GM18511 (cell line): Measurements from ENCODE around the gene FERMT2.

Source experiments
- ATAC-seq: cut with Tn5 transposase; IDR thresholded peaks from one replicate; pipeline ENCODE4 v1.9.1; 2021; ENCODE audit warnings: mild to moderate bottlenecking, moderate library complexity; ENCODE audit not compliant: unreplicated experiment

The FERMT2 gene, protein sequence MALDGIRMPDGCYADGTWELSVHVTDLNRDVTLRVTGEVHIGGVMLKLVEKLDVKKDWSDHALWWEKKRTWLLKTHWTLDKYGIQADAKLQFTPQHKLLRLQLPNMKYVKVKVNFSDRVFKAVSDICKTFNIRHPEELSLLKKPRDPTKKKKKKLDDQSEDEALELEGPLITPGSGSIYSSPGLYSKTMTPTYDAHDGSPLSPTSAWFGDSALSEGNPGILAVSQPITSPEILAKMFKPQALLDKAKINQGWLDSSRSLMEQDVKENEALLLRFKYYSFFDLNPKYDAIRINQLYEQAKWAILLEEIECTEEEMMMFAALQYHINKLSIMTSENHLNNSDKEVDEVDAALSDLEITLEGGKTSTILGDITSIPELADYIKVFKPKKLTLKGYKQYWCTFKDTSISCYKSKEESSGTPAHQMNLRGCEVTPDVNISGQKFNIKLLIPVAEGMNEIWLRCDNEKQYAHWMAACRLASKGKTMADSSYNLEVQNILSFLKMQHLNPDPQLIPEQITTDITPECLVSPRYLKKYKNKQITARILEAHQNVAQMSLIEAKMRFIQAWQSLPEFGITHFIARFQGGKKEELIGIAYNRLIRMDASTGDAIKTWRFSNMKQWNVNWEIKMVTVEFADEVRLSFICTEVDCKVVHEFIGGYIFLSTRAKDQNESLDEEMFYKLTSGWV

DNA sequence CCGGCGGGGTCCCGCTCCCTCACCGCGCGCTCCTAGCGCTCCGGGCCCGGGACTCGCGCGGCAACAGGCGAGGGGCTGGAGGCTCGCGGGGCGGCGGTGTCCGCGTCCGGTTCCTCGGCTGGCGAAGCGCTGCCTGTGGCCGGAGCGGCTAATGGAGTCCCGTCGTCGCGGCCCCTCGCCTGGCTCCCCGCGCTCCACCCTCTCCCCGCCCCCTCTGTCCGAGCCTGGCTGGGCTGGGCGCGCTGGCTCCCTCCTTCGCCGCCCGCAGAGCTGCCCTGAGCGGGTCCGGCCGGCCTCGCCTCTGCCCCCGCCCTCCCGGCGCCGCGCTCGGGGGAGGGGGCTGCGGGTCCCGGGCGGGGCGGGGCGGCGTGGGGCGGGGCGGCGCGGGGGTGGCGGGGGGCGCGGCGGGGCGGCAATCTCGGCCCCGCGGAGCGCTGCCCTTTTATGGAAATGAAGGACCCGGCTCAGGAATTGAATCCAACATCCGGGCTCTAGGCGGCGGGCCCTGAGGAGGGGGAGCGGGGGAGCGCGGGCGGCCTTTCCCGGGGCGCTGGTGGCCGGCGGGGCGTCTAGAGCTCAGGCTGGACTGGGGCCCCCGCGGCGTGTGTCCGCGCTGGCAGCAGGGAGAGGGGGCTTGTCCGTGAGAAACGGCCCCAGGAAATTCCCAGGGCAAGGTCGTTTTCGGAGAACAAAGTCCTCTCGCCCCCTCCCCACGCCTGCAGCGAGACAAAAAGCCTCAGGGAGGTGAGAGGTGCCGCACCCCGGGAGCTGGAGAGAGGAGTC is at the start of gene FERMT2:
TSS of gene FERMT2 (minus strand) at position 153 of the 783 bp plus-strand sequence. CDS start 482 bp downstream, outside the sequence.
- peak; percentile 68 for ATAC-seq

DNA sequence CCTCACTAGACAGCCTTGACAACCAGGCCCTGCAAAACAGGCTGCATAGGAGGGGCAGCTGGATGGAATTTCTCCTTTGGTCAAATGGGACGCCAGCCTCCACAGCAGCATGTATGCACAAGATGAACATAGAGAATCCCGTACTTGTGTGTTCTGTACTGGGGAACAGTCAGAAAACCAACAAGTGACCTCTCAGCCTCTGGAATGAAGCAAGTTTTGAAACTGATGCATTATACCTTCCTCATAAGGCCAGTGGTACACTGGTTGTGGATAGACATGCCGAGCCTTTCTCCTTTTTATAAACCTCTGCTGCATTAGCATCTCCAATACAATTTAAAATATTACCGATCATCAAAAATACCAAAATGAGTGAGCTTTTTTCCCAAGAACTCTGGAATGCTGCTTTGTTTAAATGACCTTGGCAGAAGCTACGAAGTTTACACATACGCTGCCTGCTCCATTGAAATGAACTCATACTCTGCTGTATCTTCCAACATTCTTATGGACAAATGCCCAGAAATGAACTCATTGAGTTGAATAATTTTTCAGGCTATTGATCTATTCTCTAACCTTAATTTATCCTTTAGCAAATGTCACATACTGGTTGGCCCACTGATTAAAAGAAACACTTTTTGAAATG is 47.6 kb upstream of the FERMT2 start:
- ATAC-seq: no peak

DNA sequence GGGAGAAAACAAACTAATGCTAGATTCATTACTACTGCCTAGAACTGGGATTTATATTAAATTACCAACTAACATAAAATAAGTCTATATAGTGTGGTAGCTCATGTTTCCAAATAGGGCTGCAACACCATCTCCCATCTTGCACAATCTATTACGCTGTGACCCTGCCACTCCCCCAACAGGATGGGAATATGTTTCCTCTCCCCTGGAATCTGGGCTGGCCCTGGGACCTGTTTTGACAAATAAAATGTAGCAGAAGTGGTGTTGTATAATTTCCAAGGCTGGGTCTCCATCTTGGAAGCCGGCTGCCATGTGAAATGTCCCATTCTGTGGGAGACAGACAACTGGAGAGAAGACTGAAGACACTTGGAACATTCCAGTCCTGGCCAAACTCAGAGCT is 45.6 kb upstream of the FERMT2 start:
- ATAC-seq: no peak

DNA sequence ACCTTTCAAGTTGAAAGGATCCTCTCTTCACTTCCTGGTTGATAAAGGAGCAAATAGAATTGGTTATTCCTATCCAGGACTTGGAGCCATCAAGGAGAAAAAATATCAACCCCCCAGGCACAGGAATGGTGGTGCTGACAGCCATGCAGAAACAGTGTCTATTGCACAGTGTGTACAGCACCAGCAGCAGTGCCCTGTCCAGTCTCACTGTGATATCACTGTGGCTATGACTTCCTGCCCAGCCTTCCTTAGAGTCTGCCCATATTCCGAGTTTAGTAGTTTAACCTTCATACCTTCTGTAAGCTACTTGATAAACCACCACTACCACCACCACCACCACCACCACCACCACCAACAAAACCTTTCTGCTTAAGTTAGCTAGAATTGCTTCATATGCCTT is 45.1 kb upstream of the FERMT2 start:
- ATAC-seq: no peak

DNA sequence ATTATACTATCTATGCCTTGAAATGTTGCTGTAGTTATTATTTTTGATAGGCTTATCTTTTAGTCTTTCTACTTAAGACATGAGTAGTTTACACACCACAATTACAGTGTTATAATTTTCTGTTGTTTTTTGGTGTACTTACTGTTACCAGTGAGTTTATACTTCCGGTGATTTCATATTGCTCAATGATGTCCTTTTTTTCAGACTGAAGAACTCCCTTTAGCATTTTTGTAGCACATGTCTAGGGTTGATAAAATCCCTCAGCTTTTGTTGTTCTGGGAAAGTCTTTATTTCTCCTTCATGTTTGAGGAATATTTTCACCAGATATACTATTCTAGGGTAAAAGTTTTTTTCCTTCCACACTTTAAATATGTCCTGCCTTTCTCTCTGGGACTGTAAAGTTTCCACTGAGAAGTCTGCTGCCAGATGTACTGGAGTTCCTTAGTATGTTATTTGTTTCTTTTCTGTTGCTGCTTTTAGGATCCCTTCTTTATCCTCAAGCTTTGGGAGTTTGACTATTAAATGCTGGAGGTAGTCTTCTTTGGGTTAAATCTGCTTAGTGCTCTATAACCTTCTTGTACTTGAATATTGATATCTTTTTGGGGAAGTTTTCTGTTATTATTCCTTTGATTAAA is 41.5 kb upstream of the FERMT2 start:
- no peak for ATAC-seq

DNA sequence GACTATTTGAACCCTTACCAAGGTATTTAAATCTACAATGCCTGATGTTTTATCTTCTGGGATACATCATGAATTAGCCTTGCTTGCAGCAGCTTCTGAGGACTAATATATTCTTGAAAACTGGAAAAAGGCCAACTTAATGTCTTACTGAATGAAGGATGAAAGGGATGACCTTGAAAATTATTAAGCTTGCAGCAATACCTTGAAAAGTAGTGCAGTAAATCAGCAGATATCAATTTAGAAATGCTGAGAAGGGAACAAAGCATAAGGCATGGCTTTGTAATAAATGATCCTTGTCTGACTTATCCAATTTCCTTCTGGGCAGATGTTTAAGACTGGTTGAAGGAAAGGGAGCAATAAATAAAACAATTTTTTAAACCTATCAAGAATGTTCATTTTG is 37.3 kb upstream of the FERMT2 start:
- no peak for ATAC-seq

DNA sequence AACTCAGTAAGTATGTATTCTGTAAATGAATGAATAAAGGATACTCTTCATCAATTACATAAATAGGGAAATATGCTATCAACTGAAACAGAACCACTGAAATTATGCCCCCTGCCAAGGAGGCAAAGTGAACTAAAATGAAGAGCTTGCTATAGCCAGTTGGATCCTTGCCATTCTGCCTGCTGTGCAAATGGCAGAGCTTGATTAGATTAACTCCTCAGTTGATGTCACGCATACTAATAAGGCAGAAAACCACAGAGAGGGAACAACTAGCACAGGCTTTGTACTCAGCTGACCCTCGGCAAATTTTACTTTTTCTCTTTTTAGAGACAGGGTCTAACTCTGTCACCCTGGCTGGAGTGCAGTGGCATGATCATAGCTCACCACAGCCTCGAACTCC is 36.7 kb upstream of the FERMT2 start:
- ATAC-seq: no peak

DNA sequence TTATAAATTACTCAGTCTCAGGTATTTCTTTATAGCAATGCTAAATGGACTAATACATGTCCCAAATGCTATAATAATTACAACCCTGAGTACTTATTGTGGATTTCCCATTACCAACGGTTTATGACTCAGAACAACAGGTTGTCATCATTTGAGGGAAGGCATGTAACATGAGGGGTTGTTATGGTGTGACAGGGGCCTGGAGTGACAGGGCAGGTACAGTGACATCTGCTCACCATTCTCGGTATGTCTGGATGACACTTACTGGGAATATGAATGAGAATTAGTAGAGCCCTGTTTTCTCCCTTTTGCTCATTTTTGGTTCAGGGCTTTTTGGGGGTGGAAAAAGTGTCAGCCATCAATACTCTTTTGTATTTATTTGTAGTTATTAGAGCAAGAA is 36.2 kb upstream of the FERMT2 start:
- ATAC-seq: no peak

DNA sequence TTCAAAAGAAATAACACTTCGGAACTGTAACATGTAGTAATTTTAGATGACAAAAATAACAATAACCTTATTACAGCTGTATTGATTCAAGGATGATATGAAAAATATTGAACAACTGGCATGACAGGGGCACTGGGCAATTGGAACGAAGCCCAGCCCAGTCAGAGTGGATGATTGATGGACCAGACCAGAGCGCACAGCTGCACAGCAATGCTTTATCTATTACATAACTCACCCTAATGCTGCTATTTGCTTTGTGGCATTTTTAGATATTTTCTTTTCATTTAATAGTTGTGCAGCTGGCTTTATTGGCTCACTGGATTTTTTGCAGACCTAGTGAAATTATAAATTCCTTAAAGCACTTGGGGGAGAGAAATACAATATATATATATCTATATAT is 26.9 kb upstream of the FERMT2 start:
- no peak for ATAC-seq

DNA sequence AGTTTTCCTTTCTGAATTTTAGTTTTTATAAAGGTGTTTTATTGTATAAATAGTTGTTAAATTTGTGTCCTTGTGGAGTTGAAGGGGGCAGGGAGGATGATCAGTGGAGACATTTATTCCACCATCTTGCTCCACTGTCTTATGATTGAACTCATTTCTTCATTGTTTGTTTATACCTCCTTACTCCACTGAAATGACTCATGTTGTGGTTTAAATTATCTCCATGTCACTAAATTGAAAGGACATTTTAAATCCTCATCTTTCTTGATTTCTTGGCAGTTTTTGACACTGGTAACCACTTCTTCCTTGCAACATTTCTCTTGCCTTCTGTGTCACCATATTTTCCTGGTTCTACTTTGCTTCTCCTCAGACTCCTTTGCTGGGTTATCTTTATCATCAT is 23.6 kb upstream of the FERMT2 start:
- no peak for ATAC-seq

DNA sequence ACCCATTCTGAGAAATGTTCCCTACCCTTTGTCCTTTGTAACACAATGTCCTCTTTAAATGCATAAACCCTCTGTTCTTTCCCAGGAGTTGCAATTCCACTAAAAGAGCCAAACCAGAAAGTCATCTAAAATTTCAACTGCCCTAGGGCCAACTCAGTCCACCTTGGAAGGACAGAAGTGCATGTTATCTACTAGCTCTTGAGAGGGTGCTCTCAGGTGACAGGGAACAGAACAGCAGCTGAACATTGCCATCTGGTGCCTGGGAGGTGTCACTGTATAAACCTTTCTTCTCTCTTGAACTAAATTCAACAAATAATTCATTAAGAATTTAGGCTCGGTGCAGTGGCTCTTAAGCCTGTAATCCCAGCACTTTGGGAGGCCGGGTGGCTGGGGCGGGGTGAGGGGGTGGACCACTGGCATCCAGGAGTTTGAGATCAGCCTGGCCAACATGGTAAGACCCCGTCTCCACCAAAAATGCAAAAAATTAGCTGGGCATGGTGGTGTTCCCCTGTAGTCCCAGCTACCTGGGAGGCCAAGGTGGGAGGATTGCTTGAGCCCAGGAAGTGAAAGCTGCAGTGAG is 10.3 kb upstream of the FERMT2 start:
- peak; percentile 56 for ATAC-seq

DNA sequence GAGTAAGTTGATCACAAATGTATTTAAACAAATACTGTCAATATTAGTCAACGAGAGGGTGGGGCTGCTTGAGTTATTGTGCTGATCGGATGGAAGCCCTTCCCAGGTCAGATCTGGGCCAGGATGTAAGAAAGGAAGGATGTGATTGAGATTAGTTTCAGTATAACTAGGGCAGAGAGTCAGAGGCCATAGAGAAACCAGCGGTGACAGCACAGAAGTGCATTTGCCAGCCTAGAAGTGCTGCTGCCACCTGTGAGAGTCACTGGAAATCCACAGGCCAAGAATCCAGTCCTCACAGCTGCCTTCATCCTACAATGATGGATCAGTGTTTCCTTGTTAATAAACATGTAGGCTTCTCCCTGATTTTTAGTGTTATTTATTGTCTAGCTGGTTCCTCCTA is 9.8 kb upstream of the FERMT2 start:
- ATAC-seq: no peak

DNA sequence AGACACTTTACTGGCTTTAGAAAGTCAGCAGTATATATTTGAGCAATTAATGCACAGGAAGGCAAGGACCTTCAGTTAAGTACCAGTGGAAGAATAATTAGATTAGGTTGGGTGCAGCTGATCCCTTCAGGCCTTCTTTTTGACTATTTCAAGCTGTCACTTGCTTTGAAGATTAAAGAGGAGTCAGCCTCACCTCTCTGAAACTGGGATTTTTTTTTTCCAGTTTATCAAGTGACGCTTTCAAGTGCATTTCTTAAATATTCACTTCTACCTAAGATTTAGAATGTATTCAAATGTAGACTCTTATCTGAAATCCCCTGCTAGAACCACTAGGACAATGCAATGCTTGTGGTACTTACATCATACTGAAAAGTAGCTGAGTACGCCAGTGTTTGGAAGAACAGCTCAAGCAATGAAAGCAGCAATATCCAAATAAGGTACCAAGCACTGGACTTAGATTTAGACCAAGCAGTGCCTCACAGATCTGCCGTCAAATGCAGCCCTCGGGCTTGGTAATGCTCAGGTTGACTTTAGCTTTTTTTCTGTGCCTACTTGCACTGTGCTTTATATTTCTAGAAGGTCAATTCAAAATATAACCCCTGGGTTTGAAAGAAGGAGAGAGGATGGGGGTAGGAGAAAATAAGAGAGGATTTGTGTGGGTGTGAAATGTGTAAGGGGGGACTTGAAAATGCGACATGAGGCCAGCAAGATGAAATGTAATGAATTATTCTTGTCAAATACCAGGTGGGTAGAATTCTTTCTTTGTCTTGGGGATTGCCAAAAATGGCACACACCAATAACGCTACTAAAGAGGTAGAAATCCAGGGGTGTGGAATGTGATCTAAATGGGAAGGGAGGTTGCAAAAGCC is 3.7 kb upstream of the FERMT2 start:
- ATAC-seq: no peak

DNA sequence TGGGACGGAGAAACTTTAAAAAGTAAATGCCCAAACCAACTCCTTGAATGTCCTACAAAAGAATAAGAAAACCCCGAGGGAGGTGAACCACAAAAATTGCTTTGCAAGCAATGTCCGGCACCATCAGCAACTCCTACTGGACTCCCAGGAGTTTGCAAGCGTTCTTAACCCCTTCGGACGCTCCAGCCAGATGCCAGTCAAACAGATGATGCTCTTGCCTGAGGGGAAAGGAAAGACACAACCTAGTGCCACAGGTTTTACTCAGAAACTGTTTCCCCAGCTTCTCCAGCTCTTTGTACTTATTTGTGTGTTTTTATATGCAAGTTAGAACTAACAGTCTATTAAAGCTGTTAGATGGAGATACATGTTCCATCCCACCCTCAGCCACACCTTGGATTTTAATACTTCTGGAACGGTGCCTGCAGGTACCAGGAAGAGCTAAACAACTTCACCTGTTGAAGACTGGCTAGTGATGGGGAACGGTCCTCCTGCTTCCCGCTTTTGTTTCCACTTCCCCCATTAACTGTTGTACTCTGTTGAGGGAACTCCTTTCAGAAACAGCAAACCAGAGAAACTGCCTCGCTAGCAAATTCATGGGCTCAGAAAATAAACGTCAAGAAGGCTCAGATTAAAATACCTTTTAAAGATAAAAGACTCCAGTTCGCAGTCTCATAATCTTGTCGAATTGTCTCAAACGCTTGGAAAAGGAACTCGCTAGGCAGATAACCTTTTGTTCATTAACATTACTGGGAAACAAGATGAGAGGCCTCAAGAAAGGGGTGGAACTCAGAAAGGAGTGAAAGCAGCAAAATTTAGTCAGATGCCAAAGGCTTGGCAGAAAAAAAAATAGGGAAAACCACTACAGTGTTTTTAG is 1.1 kb upstream of the FERMT2 start:
- peak; percentile 21 for ATAC-seq

DNA sequence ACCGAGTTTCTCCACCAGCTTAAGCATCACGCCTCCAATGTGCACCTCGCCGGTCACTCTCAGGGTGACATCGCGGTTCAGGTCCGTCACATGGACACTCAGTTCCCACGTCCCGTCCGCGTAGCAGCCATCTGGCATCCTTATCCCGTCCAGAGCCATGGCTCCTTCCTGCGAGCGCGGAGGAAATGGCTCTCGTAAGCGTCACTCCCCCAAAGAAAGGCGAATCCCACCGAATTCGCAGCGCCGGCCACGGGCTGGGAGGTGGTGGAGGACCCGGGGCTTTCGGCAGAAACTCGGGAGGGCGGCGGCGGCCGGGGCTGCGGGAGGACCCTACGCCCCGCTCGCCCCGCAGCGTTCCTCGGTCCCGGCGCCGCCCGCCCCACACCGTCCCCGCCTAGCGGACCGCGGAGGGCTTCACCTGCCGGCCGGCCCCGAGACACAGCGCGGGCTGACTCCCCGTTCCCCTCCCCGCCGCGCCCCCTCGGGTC is 396 bp downstream of the FERMT2 start:
- ATAC-seq: peak; percentile 41

DNA sequence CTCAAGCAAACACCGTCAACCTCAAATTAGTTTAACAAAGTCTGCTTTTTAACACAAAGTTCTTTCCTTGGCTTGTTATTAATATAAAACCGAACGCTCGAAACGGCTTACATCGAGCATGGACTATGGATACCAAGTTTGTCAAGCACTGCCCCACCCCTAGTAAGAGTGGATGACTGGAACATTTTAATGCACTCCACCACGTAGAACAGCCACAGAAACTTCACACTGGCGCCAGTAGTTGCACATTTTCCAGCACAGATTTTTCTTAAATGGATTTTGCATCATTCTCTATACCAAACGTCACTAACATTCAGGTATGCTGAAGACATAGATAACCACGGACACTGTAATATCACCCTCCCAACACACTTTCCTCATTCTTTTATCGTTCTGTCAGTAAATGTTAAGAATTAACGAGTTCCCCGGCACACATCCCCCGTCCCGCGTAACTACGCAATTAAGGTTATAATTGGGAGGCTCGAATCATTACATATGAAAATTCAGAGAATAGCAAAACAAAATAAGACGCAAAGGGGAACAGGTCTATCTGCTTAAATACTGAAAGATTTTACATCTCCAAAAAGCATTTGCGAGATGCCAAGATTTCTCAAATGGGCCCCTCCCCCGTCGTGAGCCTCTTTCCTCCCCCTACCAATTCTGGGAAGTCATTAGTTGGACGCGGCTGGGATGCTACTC is 990 bp downstream of the FERMT2 start:
- ATAC-seq: no peak

DNA sequence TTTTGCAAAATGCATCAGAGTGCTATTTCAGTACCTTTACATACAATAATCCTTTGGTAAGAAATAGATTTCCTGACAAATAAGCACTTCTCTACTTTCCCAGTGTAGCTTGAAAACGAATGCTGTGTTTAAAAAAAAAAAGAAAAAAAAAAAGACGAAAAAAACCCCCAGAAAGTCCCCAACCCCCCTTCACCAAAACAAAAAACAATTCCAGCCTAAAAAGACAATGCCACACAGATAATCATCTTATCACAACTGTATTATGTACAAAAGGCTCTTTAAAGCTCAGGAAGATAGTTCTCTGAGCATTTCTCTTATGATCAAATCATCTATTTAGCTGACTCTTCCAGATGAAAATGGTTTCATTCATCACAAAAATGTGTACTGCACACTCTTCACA is 1.6 kb downstream of the FERMT2 start:
- ATAC-seq: no peak

DNA sequence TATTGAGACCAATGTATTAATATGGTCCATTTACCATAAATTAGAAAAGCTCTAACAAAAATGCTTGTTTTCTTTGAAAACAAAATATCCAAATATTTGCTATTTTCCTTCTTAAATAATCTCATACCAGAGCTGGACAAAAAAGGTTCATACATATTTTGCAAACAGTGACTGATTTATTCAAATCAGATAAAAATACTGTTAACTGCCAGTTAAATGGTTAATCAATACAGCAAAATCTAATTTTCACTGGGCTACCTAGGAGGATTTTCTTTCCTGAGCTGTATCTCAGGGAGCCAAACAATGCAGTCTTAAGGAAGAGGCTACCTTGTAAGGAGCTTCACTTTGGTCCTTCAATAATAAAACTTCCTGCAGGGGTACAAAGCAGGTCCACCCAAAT is 2.0 kb downstream of the FERMT2 start:
- no peak for ATAC-seq
